HG03045 (cell line): ENCODE data around the gene ATP8B4.

Experiments
- ATAC-seq: cut with Tn5 transposase; IDR thresholded peaks from one replicate; pipeline ENCODE4 v1.9.1; 2021; ENCODE audit warnings: mild to moderate bottlenecking, moderate library complexity; ENCODE audit not compliant: unreplicated experiment

Gene ATP8B4

GRCh38 chr15:49901996-49902684, 216.9 kb downstream of the ATP8B4 start:
- no peak for ATAC-seq

GRCh38 chr15:49901321-49901720, 217.7 kb downstream of the ATP8B4 start:
- ATAC-seq, result no peak

GRCh38 chr15:49900903-49901235, 218.2 kb downstream of the ATP8B4 start:
- no peak for ATAC-seq

- ATAC-seq, result no peak
Measured at GRCh38 chr15:49900006-49900902, 218.8 kb downstream of the ATP8B4 start.

GRCh38 chr15:49898575-49899283, 220.3 kb downstream of the ATP8B4 start:
- ATAC-seq, result no peak

- no peak for ATAC-seq
Measured at GRCh38 chr15:49898097-49898496, 220.9 kb downstream of the ATP8B4 start.

- no peak for ATAC-seq
Measured at GRCh38 chr15:49895347-49896223, 223.4 kb downstream of the ATP8B4 start.

GRCh38 chr15:49890689-49891088, 228.3 kb downstream of the ATP8B4 start:
- no peak for ATAC-seq

- ATAC-seq, result no peak
Measured at GRCh38 chr15:49889536-49889935, 229.5 kb downstream of the ATP8B4 start.

GRCh38 chr15:49888734-49889133, 230.3 kb downstream of the ATP8B4 start:
- ATAC-seq, result no peak

- no peak for ATAC-seq
Measured at GRCh38 chr15:49888323-49888693, 230.7 kb downstream of the ATP8B4 start.

- ATAC-seq, result no peak
Measured at GRCh38 chr15:49887659-49888322, 231.2 kb downstream of the ATP8B4 start.

GRCh38 chr15:49883121-49883520, 235.9 kb downstream of the ATP8B4 start:
- ATAC-seq, result no peak

- no peak for ATAC-seq
Measured at GRCh38 chr15:49881866-49882265, 237.2 kb downstream of the ATP8B4 start.

- ATAC-seq, result no peak
Measured at GRCh38 chr15:49881433-49881832, 237.6 kb downstream of the ATP8B4 start.

GRCh38 chr15:49877873-49878521, 241.0 kb downstream of the ATP8B4 start:
- ATAC-seq, result no peak

- ATAC-seq, result no peak
Measured at GRCh38 chr15:49877117-49877872, 241.7 kb downstream of the ATP8B4 start.

GRCh38 chr15:49876401-49877038, 242.5 kb downstream of the ATP8B4 start:
- ATAC-seq, result no peak
